ENCODE measurements around the gene CDK8.

Gene CDK8

DNA sequence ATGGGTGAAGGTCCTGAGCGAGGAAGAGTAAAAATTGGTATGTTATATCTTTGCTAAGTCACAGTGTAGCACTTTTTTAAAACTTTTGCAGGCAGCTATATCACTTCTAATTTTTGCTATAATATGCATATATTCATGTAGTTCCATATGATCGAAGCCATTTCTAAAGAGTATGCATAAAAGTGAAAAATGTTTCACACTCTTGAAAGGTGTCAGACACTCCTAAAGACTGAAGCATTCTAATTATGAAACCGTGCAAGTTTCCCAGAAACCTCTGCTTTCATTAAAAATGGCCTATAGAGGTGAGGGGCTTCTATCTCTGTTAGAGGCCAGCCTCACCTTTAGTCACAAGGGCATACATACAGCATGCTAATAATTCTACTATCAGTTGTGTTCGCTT is 128.9 kb downstream of the CDK8 start:
- DNase-seq (ENCODE audit: low read depth in 2 of 2) = no peak

DNA sequence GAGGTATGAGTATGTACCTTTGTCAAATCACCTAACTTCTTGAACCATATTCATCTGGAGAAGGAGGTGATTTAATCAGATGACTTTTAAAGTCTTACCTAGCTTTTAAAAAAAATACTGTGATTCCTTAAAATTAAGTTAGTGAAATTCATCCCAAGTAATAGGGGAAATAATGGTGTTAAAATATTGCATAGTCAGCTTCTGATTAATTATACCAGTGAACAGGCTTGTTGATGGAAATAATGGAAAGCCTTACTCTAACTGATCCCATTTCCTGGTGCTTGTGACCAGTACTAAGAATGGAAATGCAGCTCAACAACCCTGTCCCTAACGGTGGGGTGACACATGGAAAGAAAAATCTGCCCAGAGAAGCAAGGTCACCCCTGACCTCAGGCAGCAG is 130.7 kb downstream of the CDK8 start:
- no peak for DNase-seq (ENCODE audit: low read depth in 2 of 2)

DNA sequence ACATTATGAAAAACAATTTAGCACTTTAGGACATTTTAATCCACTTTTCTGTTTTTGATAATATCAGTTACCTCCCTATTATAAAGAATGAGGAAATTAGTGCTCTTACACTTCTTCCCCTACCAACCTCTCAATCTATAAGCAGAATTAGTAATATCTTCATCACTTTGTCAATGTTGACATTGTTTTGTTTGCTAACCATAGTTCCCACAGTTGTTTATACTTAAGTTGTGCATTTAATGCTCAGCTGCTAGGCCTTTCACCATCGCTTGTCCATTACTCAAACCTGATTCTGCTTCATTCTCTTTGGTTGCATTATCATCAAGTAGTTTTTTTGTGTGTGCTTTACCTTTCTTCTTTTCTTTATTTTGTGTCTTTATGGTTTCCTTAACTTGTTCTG is 132.1 kb downstream of the CDK8 start:
- no peak for DNase-seq (ENCODE audit: low read depth in 2 of 2)

DNA sequence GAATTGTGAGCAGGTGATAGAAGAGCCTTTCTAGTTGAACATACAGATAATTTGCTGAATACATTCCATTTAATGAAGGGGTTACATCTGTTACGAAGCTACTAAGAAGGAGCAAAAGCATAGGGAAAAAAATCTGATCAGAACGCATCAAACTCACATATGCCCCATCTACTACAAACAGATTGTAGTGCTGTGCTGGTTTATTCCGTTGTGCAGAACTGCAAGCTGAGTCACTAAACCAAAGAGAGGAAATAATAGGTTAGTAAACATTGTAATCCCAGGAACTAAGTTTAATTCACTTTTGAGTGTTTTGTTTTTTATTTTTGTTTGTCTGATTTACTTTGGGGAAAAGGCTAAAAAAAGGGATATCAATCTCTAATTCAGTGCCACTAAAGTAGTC is 136.3 kb downstream of the CDK8 start:
- no peak for DNase-seq (ENCODE audit: low read depth in 2 of 2)

DNA sequence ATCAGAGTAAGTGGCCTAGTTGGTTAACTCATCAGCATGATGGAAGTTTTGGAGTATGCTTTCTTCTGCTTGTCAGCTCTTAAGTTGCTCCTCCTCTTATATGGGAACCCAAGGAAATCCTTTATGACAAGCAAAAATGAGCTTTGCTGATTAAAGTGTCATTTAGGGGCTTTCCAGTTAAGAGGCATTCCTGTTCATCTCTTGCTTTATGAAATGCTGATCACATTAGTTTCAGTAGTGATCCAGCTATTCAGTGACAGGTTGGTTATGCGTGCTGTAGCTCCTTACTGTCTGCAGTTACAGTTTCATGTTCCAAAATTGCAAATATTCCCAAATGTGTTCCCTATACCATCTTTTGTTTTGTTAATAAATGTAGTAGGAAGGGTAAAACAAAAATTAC is 146.6 kb downstream of the CDK8 start:
- DNase-seq (ENCODE audit: low read depth in 2 of 2) = no peak

DNA sequence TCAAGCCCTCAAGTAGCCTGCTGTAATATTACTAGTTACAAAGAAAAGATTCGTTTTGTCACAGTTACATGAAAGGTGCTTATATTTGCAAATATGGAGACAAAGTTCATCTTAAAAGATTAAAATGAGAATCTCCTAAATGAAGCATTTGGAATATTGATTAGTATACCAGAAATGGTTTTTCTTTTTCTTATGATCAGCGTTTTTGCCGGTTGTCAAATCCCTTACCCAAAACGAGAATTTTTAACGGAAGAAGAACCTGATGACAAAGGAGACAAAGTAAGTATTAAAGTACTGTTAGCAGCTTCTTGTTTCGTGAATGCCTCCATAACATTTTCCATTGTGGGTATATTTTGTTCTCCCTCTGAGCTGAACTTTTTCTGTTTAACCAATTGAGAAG is 147.1 kb downstream of the CDK8 start:
- DNase-seq (ENCODE audit: low read depth in 2 of 2) = no peak

DNA sequence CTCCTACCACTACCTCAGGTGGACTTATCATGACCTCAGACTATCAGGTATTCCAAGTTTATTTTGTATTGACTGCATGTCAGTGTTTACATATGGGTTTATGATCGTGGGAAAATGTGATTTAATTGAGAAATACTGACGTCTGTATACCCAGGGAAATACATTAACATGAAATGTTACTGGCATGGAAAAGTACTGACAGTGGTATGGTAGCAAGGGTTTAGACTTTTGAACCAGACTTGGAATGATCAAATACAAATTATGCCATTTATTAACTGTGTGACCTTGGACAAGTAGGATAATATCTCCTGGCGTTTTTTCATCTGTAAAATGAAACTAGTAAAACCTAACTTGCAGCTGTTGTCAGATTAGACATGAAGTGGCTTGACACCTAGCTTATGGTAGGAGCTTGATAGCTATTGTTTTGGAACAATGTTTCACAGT is 147.7 kb downstream of the CDK8 start:
- DNase-seq (ENCODE audit: low read depth in 2 of 2) = no peak

DNA sequence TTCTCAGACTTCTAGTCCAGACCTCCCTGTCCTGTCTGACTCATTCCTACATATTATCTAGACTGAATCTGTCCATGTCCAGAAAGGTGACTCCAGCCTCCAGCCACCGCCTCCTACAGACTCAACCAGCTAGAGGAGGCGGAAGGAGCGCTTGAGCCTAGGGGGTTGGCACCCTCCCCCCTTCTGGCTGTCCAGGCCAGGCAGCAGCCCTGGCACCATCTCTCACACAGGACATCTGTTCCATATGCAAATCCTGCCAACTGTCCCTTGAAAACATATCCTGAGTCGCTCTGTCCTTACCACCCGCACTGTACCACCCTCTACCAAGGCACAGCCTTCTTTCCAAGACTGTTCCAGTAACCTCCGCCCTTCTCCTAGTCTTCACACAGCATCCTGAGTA is 152.9 kb downstream of the CDK8 start:
- DNase-seq (ENCODE audit: low read depth in 2 of 2) = no peak

DNA sequence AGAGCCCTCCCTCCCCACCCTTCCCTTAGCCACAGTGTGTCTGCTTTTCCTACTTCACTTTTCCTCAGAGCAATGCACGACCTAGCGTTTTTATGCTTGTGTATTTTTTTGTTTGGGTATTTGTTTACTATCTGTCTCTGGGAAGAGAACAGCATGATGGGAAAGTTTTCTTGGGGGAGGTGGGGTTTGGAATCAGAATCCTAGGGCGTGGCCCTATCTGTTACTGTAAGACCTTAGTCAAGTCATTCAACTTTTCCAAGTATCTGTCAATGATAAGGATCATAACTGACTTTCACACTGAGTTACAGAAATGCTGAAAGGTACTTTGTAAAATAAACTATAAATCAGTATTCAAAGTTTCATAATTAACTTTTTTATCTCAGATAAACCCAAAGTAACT is 157.3 kb downstream of the CDK8 start:
- no peak for DNase-seq (ENCODE audit: low read depth in 2 of 2)

DNA sequence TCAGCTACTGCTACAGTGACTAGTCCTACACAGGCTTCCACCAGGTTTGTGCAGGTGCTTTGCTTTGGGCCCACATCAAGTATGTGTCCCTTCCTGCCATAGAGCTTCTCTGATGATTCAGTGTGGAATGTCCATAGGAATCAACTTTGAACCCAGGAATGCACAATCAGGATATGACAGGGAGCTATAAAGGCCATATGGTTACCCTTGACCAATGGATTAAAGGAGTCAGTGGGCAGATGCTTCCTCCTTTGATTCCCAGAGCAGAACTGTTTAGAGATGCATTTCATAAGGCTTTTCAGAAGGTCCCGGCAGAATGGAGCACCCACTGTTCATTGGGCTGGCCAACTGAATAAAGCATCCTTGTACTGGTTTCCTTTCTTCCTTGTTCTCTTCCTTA is 158.3 kb downstream of the CDK8 start:
- DNase-seq (ENCODE audit: low read depth in 2 of 2) = no peak

DNA sequence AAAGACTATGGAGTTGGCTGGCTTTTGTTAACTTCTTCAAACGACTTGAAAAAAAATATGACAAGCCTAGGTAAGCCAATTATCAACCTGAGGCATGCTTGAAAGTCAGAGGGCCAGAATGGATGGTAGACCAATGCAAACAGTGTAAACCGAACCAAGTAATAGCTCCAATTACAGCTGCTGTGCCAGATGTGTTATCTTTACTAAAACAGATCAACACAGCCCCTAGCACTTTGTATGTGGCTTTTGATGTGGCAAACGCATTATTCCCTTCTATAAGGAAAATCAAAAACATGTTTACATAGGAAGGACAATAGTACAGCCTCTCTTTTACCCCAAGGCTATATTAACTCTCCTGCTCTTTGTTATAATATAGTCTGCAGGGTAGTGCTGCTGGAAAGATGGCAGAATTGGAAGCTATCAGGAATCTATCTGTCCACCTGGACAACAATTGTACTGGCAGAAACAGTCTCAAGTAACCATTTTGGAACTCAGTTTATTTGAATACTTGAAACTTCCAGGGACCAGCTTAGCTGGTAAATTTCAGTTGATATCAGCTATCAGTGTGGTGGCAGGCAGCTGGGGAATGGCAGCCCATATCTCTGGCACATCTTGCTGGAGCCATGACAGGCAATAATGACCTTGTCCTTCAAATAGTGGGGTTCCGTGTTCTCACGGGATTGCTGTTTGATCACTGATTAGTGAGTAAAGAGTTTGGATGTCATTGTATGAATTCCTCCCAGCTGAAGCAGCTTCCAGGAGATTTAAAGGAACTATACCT is 159.2 kb downstream of the CDK8 start:
- DNase-seq (ENCODE audit: low read depth in 2 of 2) = no peak

DNA sequence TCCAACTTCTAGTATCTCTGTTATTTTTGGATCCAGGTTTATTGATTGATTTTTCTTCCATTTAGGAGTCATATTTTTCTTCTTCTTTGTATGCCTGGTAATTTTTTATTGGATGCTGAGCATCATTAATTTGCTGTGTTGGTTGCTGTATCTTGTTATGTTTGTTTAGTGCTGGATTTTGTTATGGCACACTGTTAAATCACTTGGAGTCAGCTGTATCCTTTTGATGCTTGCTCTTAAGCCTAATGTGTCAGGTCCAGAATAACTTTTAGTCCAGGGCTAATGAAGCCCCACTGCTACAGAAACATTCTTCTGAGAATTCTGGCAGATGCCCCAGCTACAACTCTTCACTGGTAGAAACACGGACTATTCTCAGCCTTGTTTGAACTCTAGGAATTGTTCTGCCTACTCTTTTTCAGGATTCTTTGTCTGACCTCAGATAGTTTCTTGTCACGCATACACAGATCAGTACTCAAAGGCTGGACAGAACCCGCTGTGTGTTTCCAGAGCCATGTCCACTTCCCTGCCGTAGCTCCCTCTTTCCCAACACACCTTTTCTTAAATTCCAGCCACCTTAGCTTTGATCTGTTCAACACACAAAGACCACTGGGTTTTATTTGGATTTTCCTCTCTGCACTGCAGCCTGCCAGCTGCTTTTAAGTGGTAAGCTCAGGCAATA is 166.5 kb downstream of the CDK8 start:
- DNase-seq (ENCODE audit: low read depth in 2 of 2) = no peak

DNA sequence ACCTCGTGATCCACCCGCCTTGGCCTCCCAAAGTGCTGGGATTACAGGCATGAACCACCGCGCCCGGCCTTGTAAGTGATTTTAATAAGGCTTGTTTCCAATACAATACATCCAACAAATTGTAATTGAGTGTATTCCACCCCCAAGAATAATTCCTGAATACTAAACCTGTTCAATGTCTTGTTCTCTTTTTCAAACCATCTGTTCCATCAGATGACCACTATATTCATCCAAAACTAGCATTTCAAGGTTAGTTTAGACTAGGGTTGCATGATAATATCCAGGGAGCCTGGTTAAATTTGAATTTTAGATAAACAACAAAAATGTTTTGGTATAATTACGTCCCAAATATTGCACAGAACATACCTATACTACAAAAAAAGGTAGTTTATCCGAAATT is 168.1 kb downstream of the CDK8 start:
- DNase-seq (ENCODE audit: low read depth in 2 of 2) = no peak

DNA sequence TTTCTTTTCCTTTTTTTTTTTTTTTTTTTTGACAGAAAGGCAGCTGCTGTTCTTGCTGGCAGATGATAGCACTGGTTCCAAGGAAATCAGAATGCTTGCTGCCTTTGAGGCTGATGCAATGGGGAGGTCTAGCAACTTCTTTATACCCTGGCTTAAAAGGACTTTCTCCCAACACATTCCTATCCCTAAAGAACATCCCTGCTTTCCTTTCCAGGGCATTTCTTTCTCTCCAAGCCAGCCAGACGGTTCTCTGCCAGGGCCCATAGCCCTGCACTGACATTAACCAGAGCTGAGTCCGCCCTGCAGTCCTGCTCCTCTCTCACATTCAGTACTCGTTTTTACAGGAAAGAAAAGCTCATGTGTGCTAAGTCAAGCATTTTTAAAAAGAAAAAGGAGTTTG is 169.7 kb downstream of the CDK8 start:
- no peak for DNase-seq (ENCODE audit: low read depth in 2 of 2)

DNA sequence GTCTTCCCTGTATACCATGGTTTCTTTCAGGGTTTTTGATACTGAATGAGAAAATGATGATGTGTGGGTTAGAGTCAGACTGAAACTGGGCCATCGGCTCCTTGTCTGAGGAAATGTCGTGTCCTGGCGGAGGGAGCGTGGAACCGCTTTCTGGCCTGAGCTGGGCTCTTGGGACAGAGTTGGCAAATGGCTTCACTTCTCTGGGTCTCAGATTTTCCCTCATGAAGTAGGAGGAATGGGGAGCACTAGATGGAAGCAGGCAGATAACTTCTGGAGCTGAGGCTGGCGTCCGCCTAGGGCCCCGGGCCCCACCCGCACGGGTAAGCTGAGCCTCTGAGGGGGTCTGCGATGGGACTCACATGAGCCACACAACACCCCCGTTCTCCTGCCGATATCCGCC is 170.3 kb downstream of the CDK8 start:
- no peak for DNase-seq (ENCODE audit: low read depth in 2 of 2)

DNA sequence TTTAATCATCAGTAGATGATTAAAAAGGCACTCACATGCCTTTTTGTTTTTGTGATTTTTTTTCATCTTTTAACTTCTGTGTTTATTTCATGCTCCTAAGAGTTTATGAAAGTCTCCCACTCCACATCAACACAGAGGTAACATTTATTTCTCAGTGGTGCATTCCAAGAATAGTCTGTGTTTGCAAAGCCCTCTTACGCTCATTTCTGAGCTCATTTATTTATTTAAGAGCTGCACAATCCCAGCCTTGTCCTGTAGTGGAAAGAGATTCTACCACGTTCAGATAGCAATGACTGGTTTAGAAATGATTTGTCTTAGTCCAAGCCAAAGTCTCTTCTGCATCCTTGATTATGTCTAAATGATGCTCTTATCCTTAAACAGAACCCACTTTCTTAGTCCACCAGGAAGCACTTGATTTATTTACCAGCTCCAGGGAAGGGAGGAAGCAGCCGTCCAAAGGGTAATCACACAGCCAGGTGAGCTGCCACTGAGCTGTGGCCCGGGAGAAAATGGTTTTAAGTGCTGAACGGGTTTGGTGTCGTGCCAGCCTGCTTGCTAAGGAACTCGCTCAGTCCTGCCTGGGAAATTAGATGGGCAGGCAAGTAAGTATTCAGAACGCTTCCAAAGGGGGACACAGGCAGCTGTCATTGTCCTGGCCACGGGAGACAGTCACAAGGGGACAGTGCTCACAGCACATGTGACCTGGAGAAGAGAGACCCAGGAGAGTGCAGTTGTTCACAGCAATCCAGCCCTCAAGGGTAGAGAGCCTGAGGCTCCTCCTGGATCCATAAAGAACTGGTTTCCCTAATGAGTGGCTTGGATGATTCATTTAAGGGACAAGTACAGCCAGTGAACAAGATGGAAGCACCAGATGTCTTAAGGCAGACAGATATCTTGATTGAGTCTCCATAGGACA is 171.8 kb downstream of the CDK8 start:
- DNase-seq (ENCODE audit: low read depth in 2 of 2) = no peak

DNA sequence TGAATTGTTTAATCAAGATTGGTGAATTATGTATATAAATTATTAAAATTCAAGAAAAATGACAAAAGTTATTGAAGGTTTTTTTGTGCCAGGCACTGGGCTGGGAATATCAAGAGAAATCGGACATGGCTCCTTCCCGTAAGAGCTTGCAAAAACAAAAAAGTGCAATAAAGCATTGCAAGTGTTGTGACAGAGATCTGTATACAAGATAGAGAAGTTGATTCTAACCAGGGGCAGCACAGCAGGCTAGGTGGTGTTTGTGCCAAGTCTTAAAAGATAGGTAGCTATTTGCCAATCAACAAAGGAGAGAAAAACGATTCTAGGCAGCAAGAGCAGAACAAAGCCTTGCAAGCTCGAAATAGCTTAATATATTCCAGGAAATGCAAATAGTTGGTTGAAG is 179.8 kb downstream of the CDK8 start:
- no peak for DNase-seq (ENCODE audit: low read depth in 2 of 2)

DNA sequence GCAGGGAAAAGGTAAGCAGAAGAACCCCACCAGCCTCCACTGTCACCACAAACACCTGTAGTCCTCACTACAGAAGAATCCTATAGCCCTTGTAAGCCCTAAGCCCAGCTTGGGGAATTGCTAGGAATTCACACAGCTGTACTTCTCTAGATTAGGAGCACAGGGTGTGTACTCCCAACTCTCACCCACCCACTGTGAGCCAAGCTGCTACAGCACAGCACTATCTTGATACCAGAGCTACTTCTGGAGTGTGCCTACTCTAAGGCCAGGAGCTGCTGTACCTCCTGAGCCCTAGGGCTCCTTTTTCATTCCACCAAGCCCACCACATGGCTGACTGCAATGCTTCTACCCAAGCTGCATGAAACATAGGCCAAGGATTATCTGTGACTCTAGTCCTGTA is 181.2 kb downstream of the CDK8 start:
- DNase-seq (ENCODE audit: low read depth in 2 of 2) = no peak

DNA sequence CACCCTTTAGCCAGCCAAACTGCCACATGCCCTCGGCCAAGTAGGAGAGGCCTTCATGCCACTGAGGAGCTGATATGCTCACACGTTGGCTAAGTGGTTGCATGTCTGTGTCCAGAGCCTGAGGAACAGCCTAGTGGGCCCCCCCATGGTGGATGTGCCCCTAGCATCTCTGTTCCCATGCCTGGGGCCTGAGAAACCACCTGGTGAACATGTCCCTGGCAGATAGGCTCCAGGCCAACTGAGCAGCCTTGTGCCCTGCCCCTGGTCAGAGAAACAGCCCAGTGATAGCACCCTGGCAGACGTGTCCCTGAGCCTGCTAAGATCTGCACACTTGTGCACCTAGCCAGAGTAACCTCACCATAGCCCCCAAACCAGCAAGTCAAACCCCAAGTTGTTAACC is 181.7 kb downstream of the CDK8 start:
- no peak for DNase-seq (ENCODE audit: low read depth in 2 of 2)

DNA sequence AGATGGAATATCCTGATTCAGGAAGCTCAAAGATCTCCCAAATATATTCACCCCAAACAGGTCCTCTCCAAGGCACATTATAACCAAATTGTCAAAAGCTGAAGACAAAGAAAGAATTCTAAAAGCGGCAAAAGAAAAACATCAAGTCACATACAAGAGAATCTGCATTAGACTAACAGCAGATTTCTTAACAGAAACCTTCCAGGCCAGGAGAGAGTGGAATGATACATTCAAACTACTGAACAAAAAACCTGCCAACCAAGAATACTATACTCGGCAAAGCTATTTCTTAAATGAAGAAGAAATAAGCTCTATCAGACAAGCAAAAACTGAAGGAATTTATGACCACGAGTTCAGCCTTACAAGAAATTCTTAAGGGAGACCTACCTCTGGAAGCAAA is 183.0 kb downstream of the CDK8 start:
- no peak for DNase-seq (ENCODE audit: low read depth in 2 of 2)

DNA sequence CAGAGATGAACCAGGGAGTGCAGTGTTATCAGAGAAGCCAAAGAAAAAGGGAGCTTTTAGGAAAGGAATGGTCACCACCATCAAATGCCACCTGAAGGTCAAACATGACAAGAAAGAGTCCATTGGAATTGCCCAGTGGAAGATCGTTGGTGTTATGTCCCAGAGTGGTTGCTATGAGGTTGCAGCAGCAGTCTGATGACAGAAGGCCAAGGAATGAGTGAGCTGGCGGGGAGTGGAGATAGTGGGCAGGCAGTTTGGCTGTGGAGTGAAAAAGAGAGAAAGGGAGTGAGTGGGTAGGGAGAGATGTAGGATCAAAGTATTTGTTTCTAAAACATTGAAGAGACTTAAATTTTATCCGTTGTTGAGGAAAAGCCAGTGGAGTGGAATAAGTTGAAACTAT is 186.2 kb downstream of the CDK8 start:
- no peak for DNase-seq (ENCODE audit: low read depth in 2 of 2)

DNA sequence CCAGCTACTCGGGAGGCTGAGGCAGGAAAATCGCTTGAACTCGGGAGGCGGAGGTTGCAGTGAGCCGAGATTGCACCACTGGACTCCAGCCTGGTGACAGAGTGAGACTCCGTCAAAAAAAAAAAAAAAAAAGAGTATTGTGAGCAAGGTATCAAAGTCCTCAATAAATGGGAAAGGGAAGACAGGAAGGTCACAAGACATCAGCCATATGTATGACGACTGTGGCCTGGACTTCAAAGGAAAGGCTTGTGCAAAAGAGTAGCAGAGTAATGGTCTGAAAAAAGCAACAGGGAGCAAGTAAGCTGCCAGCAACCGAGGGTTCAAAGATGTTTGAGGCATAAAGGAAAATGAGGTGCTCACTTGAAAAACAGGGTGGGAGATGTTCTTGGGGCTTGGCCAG is 187.5 kb downstream of the CDK8 start:
- DNase-seq (ENCODE audit: low read depth in 2 of 2) = no peak

DNA sequence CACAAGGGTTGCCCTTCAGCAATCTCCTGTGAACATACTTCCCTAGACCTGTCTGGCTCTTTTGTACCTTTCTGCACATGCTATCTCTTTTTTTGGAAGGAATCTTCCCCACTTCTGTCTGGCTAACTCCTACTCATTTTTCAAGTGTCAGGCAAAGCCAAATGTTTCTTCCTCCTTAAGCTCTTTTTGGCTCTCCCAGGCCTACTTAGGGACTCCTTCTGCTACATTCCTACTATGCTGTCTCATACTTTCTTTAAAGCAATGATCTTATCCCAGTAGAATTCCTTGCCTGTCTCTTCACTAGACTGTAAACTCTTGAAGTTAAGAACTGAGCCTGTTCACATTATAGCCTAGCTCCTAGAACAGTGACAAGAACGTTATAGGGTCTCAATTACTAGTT is 188.6 kb downstream of the CDK8 start:
- no peak for DNase-seq (ENCODE audit: low read depth in 2 of 2)

Data from fibroblast of skin of left biceps (primary cell).